Calu3 (cell line): ENCODE results near the gene WDR45B. TPM values are rescaled to one million over a fixed set of nuclear protein-coding genes. Genes with fewer than 3 reads are reported as not detected.
"Not testable (repeated sequence)": the region's sequence is repeated elsewhere in the genome, so short reads cannot be mapped to it uniquely, and the experiment has no call there.

Experiments used
- BruUV-seq: library from RNA; stranded (reverse); fragments of 400-500 nt; replicated peaks from 2 replicates; lab custom pipeline; 2021; lab: Mats Ljungman, UMichigan
- CTCF ChIA-PET: fragments of 300-600 bp; sonication (Branson Sonifier 250); formaldehyde crosslinking; loops from one replicate; lab custom pipeline; 2022; ENCODE audit warnings: antibody characterized with exemption; lab: Charles Lee
- DNase-seq: peaks from one replicate; pipeline ENCODE4 v3.0.0; 2022
- H3K27ac Mint-ChIP-seq: one replicate; pipeline ENCODE4 v1.8.0; 2022; ENCODE audit warnings: mixed read lengths; ENCODE audit not compliant: unreplicated experiment
- H3K27me3 Mint-ChIP-seq: one replicate; pipeline ENCODE4 v1.8.0; 2022; ENCODE audit warnings: mixed read lengths; ENCODE audit not compliant: unreplicated experiment
- H3K36me3 Mint-ChIP-seq: one replicate; pipeline ENCODE4 v1.8.0; 2022; ENCODE audit warnings: mild to moderate bottlenecking, moderate library complexity, mixed read lengths; ENCODE audit not compliant: insufficient read depth, unreplicated experiment
- H3K4me1 Mint-ChIP-seq: one replicate; pipeline ENCODE4 v1.8.0; 2022; ENCODE audit warnings: mild to moderate bottlenecking, low read depth, mixed read lengths; ENCODE audit not compliant: unreplicated experiment
- H3K4me3 Mint-ChIP-seq: one replicate; pipeline ENCODE4 v1.8.0; 2022; ENCODE audit warnings: mild to moderate bottlenecking, low read depth, moderate library complexity, mixed read lengths; ENCODE audit not compliant: unreplicated experiment
- H3K9me3 Mint-ChIP-seq: one replicate; pipeline ENCODE4 v1.8.0; 2022; ENCODE audit warnings: low read depth, mixed read lengths; ENCODE audit not compliant: unreplicated experiment
- intact Hi-C: fragments of 100-400 bp; cut with micrococcal nuclease; formaldehyde crosslinking; loops from one replicate; pipeline ENCODE4 v1.10.0; 2022; ENCODE audit not compliant: unreplicated experiment
- total RNA-seq: library from RNA; stranded (reverse); gene quantifications from 2 replicates; pipeline ENCODE4 v1.2.3, GENCODE V29; 2022
- TF ChIP-seq, protein P1 (sequence below): fragments of 200-600 bp; IDR thresholded peaks from one replicate; pipeline ENCODE4 v1.8.0; 2022; ENCODE audit warnings: antibody characterized with exemption; ENCODE audit not compliant: unreplicated experiment

The WDR45B gene
- total RNA-seq, 1 experiment from 2014 or later: 108 TPM

DNA sequence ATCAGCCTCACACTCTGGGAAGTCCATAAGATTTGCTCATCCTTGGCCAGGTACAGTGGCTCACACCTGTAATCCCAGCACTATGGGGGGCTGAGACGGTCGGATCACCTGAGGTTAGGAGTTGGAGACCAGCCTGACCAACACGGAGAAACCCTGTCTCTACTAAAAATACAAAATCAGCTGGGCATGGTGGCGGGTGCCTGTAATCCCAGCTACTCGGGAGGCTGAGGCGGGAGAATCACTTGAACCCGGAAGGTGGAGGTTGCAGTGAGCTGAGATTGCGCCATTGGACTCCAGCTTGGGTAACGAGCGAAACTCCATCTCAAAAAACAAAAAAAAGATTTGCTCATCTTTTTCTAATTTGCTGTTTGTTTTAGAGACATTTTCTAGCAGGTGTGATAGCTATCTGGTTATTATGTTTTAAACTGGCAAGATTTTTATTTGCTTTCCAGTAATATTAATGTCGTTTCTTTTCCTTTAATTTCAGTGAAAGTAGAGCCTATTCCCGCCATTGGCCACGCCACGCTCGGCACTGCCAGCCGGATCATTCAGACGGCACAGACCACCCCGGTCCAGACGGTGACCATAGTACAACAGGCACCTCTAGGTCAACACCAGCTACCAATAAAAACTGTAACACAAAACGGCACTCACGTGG is 61.5 kb downstream of the WDR45B start:
- no peak for DNase-seq
- H3K4me3 Mint-ChIP-seq: no peak overlapping the region
- peaks cover 68% of the 10 kb centered on the region for H3K36me3 Mint-ChIP-seq
- H3K27ac Mint-ChIP-seq: no peak overlapping the region
- intact Hi-C loops: no loop called here
- no peaks in the 10 kb centered on the region for H3K4me1 Mint-ChIP-seq
- TF ChIP-seq, protein P1, sequence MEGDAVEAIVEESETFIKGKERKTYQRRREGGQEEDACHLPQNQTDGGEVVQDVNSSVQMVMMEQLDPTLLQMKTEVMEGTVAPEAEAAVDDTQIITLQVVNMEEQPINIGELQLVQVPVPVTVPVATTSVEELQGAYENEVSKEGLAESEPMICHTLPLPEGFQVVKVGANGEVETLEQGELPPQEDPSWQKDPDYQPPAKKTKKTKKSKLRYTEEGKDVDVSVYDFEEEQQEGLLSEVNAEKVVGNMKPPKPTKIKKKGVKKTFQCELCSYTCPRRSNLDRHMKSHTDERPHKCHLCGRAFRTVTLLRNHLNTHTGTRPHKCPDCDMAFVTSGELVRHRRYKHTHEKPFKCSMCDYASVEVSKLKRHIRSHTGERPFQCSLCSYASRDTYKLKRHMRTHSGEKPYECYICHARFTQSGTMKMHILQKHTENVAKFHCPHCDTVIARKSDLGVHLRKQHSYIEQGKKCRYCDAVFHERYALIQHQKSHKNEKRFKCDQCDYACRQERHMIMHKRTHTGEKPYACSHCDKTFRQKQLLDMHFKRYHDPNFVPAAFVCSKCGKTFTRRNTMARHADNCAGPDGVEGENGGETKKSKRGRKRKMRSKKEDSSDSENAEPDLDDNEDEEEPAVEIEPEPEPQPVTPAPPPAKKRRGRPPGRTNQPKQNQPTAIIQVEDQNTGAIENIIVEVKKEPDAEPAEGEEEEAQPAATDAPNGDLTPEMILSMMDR: no peak
- H3K9me3 Mint-ChIP-seq: no peaks in the 10 kb centered on the region
- no peaks in the 10 kb centered on the region for H3K27me3 Mint-ChIP-seq
- BruUV-seq: no TSS peak
- CTCF ChIA-PET: no interaction called here

DNA sequence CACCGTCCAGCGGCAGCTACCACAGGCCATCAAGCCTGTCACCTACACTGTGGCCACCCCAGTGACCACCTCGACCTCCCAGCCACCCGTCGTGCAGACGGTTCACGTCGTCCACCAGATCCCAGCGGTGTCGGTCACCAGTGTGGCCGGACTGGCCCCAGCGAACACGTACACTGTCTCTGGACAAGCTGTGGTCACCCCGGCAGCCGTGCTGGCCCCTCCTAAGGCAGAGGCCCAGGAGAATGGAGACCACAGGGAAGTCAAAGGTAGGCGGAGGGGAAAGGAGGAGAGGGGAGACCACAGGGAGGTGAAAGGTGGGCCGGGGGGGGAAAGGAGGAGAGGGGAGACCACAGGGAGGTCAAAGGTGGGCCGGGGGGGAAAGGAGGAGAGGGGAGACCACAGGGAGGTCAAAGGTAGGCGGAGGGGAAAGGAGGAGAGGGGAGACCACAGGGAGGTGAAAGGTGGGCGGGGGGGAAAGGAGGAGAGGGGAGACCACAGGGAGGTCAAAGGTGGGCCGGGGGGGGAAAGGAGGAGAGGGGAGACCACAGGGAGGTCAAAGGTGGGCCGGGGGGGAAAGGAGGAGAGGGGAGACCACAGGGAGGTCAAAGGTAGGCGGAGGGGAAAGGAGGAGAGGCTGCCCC is 62.2 kb downstream of the WDR45B start:
- H3K36me3 Mint-ChIP-seq: peaks cover 74% of the 10 kb centered on the region
- CTCF ChIA-PET: not testable (repeated sequence)

DNA sequence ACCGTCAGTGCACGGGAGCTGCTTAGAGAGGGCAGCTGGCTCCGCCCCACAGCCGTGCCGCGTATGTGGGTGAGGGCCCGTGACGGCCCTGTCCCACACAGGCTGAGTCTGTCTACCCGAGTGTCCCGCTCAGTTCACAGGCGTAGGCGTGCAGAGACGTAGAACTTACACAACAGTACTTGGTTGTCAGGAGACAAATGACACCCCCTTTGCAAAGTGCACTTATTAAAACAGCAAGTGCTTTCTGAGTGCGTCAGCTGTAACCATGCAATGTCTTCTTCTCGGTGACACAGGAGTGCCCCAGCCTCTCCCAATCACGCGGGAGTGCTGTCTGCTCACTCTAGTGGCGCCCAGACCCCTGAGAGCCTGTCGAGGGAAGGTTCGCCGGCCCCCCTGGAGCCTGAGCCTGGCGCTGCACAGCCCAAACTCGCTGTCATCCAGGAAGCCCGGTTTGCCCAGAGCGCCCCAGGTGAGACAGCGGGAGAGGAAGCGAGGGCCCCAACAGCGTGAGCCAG is 64.5 kb downstream of the WDR45B start:
- H3K27ac Mint-ChIP-seq: no peak overlapping the region
- intact Hi-C loops: no loop called here
- H3K4me1 Mint-ChIP-seq: no peaks in the 10 kb centered on the region
- no peaks in the 10 kb centered on the region for H3K9me3 Mint-ChIP-seq
- no peak overlapping the region for H3K4me3 Mint-ChIP-seq
- no peak for DNase-seq
- no TSS peak for BruUV-seq
- CTCF ChIA-PET: no interaction called here
- peaks cover 73% of the 10 kb centered on the region for H3K36me3 Mint-ChIP-seq
- no peaks in the 10 kb centered on the region for H3K27me3 Mint-ChIP-seq
- TF ChIP-seq, protein P1: no peak

More for the DNA sequence above, 62.2 kb downstream of the WDR45B start:
- BruUV-seq, intact Hi-C loops, H3K27me3 Mint-ChIP-seq, H3K4me1 Mint-ChIP-seq, H3K4me3 Mint-ChIP-seq, H3K9me3 Mint-ChIP-seq, DNase-seq, H3K27ac Mint-ChIP-seq: not testable (repeated sequence)

DNA sequence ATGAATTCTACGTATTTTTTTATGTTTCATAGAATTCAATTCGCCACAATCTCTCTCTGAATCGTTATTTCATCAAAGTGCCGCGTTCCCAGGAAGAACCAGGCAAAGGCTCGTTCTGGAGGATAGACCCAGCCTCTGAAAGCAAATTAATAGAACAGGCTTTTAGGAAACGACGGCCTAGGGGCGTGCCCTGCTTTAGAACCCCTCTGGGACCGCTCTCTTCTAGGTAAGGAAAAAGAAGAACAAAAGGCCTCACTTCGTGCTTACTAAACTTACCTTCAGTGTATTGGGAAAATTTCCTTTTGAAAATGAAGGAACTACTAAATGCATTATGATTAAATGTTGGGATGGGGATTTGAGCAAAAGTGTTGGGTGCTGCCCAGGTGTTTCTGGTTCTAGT is 65.5 kb downstream of the WDR45B start:
- Mint-ChIP-seq H3K4me3 (no peak overlapping the region), H3K4me1 (no peaks in the 10 kb centered on the region), H3K27me3 (no peaks in the 10 kb centered on the region), H3K9me3 (no peaks in the 10 kb centered on the region), H3K36me3 (peaks cover 63% of the 10 kb centered on the region), H3K27ac (no peak overlapping the region)
- BruUV-seq: no TSS peak
- no peak for DNase-seq
- TF ChIP-seq, protein P1: no peak
- CTCF ChIA-PET: no interaction called here
- intact Hi-C loops: no loop called here

DNA sequence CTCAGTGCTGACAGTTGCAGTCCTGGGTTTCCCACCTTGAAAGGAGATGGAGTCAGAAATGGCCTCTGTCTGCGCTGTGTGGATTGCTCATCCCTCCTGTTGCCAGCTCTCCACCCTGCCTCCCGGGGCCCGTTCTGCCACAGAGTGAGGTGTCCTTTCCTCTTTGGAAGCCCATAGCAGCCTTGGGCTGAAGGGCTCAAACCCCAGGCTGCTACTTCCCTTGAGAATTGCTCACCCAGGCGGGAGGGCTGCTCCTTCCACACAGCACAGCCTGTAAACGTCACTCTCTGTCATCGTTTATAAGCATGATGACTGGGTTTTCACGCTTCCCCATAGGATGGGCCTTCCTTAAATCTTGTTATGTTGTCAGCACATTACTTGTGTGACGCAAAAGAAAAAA is 66.0 kb downstream of the WDR45B start:
- TF ChIP-seq, protein P1: no peak
- no peak overlapping the region for H3K4me3 Mint-ChIP-seq
- no peaks in the 10 kb centered on the region for H3K9me3 Mint-ChIP-seq
- H3K4me1 Mint-ChIP-seq: no peaks in the 10 kb centered on the region
- DNase-seq: no peak
- no peak overlapping the region for H3K27ac Mint-ChIP-seq
- H3K36me3 Mint-ChIP-seq: peaks cover 58% of the 10 kb centered on the region
- H3K27me3 Mint-ChIP-seq: no peaks in the 10 kb centered on the region
- intact Hi-C loops: no loop called here
- BruUV-seq: no TSS peak
- CTCF ChIA-PET: no interaction called here

DNA sequence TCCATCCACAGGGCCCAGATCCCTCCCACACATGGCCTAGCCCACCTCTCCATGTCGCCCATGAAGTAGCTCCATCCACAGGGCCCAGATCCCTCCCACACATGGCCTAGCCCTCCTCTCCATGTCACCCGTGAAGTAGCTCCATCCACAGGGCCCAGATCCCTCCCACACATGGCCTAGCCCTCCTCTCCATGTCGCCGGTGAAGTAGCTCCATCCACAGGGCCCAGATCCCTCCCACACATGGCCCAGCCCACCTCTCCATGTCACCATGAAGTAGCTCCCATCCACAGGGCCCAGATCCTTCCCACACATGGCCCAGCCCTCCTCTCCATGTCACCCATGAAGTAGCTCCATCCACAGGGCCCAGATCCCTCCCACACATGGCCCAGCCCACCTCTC is 68.3 kb downstream of the WDR45B start:
- H3K27me3 Mint-ChIP-seq, H3K4me3 Mint-ChIP-seq, H3K9me3 Mint-ChIP-seq, H3K27ac Mint-ChIP-seq, intact Hi-C loops, H3K4me1 Mint-ChIP-seq, BruUV-seq, DNase-seq: not testable (repeated sequence)
- CTCF ChIA-PET: interaction anchor here (0.5 to 0.7 kb wide), 2 partner anchors 58 to 84 kb away, joined by 3 read pairs; no protein-coding TSS in a partner anchor
- H3K36me3 Mint-ChIP-seq: peaks cover 46% of the 10 kb centered on the region
